Breast epithelium (tissue), 3 donors: ENCODE measurements around the gene OTOG.

Source experiments
- POLR2A ChIP-seq: fragments of 450-650 bp; IDR thresholded peaks from one replicate; pipeline ENCODE4 v1.6.1; 2016; ENCODE audit warnings: antibody characterized with exemption, mild to moderate bottlenecking, moderate library complexity
- POLR2AphosphoS5 ChIP-seq, 3 donors: sonication (generic); formaldehyde crosslinking; IDR thresholded peaks; one replicate each; pipeline ENCODE4 v1.6.1; 2017; ENCODE audit warnings: antibody characterized with exemption in 3 of 3
- TF ChIP-seq, protein P1 (sequence below), 3 donors: fragments of 450-650 bp; IDR thresholded peaks; one replicate each; pipeline ENCODE4 v1.5.1; 2016 to 2017; ENCODE audit warnings: antibody characterized with exemption in 3 of 3, mild to moderate bottlenecking in 3 of 3, moderate library complexity in 3 of 3

DNA sequence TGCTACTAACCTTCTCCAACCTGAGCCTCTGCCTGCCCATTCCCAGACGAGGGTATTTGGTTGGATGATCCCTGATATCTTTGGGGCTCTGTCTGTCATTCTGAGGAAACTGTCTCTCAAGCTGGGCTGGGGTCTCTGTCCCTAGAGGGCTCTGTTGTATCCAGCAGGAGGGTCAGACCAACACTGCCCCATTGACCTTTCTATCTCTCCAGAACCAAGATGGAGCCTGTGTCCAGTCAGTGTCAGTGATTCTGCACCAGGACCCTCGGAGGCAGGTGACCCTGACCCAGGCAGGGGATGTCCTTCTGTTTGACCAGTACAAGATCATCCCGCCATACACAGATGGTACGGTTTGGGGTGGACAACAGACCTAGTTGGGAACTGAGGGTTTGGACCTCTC is 21.9 kb downstream of the OTOG start:
- TF ChIP-seq, protein P1, sequence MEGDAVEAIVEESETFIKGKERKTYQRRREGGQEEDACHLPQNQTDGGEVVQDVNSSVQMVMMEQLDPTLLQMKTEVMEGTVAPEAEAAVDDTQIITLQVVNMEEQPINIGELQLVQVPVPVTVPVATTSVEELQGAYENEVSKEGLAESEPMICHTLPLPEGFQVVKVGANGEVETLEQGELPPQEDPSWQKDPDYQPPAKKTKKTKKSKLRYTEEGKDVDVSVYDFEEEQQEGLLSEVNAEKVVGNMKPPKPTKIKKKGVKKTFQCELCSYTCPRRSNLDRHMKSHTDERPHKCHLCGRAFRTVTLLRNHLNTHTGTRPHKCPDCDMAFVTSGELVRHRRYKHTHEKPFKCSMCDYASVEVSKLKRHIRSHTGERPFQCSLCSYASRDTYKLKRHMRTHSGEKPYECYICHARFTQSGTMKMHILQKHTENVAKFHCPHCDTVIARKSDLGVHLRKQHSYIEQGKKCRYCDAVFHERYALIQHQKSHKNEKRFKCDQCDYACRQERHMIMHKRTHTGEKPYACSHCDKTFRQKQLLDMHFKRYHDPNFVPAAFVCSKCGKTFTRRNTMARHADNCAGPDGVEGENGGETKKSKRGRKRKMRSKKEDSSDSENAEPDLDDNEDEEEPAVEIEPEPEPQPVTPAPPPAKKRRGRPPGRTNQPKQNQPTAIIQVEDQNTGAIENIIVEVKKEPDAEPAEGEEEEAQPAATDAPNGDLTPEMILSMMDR (IDR thresholded peaks at IDR 0.05) = no peak
- TF ChIP-seq POLR2AphosphoS5 (IDR thresholded peaks at IDR 0.05) (no peak), POLR2A (no peak)
